Activated T-cell treated with anti-CD3 and anti-CD28 coated beads, Interleukin-2, amount 50 U/mL, for 4 hours (primary cell): Measurements from ENCODE around the gene ERC1. TPM values are rescaled to one million over a fixed set of nuclear protein-coding genes. Genes with fewer than 3 reads are reported as not detected.
"Not testable (repeated sequence)": the region's sequence is repeated elsewhere in the genome, so short reads cannot be mapped to it uniquely, and the experiment has no call there.

ENCODE experiments used
- ATAC-seq, 2 donors: fragments of 200-7000 bp; cut with Tn5 transposase; one replicate each; pipeline ENCODE4 v1.10.0; 2021
- DNase-seq: peaks from one replicate; pipeline ENCODE4 v3.0.0-alpha.2; 2020
- H3K27me3 Mint-ChIP-seq: one replicate; pipeline ENCODE4 v1.8.0; 2021; ENCODE audit warnings: low read depth, mixed read lengths
- H3K36me3 Mint-ChIP-seq: one replicate; pipeline ENCODE4 v1.8.0; 2022; ENCODE audit warnings: mixed read lengths; ENCODE audit not compliant: insufficient read depth
- H3K4me1 Mint-ChIP-seq: one replicate; pipeline ENCODE4 v1.8.0; 2021; ENCODE audit warnings: low read depth, mixed read lengths
- H3K4me3 Mint-ChIP-seq: one replicate; pipeline ENCODE4 v1.8.0; 2021; ENCODE audit warnings: mild to moderate bottlenecking, moderate library complexity, mixed read lengths
- H3K9me3 Mint-ChIP-seq: one replicate; pipeline ENCODE4 v1.8.0; 2021; ENCODE audit warnings: mixed read lengths
- total RNA-seq, 3 donors: library from RNA; stranded (reverse); gene quantifications; one replicate each; pipeline ENCODE4 v1.2.1, GENCODE V29; 2021

The ERC1 gene
- total RNA-seq, 3 donors from 2014 or later = 18.7 to 21.9 (median 20.6) TPM

DNA sequence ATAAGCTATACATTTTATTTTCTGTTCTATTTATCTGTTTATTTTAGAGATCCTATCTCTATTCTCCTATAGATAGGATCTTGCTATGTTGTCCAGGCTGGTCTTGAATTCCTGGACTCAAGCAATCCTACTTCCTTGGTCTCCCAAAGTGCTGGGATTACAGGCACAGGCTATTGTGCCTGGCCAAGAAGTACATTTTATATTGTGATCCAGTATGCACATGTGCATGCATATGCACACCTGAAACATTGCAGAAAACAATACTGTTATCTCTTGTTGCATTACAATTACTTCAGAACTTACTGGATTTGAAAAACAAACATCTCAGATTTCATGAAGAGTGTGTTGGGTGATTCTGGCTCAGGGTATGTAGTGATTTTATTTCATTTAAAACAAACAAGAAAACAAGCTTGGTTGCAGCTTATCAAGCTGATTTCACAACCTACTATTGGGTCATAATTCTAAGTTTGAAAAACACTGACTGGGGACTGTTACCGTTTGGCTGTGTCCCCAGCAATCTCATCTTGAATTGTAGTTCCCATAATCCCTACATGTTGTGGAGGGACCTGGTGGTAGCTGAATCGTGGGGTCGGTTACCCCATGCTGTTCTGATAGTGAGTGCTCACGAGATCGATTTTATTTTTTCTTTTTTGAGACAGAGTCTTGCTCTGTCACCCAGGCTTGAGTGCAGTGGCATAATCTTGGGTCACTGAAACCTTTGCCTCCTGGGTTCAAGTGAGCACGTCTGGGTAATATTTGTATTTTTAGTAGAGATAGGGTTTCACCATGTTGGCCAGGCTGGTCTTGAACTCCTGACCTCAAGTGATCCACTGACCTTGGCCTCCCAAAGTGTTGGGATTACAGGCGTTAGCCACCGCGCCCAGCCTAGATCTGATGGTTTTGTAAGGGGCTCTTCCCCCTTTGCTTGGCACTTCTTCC, 31.3 kb downstream of the ERC1 start:
- peaks cover 24% of the 10 kb centered on the region for H3K36me3 Mint-ChIP-seq
- ATAC-seq (no peak), DNase-seq (no peak)
- H3K4me1 Mint-ChIP-seq = peaks cover 5% of the 10 kb centered on the region
- H3K4me3 Mint-ChIP-seq = no peak overlapping the region
- no peaks in the 10 kb centered on the region for H3K27me3 Mint-ChIP-seq
- H3K9me3 Mint-ChIP-seq = no peaks in the 10 kb centered on the region

DNA sequence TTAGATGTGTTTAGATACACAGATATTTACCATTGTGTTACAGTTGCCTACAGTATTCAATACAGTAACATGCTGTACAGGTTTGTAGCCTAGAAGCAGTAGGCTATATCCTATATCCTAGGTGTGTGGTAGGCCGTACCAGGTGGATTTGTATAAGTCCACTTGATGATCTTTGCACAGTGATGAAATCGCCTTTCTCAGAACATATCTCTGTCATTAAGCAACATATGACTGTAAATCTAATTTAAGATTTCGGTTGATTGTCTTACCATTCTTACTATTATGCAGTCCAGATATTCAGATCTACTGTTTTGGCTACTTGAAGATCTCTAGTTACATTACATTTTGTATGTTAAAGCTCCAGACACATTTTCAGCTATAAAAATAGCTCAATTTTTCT, 39.8 kb downstream of the ERC1 start:
- DNase-seq (no peak), ATAC-seq (no peak)
- Mint-ChIP-seq H3K4me3 (no peak overlapping the region), H3K27me3 (no peaks in the 10 kb centered on the region), H3K9me3 (no peaks in the 10 kb centered on the region), H3K4me1 (peaks cover 3% of the 10 kb centered on the region), H3K36me3 (peaks cover 23% of the 10 kb centered on the region)

DNA sequence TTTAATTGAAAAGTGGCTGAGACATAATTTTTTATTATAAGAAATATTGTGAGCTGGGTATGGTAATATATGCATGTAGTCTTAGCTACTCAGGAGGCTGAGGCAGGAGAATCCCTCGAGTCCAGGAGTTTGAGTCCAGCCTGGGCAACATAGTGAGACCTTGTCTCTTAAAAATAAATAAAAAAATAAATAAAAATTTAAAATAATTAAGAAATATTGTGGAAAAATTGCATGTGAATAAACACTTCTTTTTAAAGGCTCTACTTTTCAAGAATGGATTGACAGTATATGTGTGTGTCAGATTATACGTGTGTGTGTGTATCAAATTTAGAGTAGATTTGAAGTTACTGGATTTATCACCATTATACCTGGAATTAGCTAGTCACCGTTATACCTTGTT, 43.2 kb downstream of the ERC1 start:
- H3K27me3 Mint-ChIP-seq = no peaks in the 10 kb centered on the region
- no peak for ATAC-seq
- H3K9me3 Mint-ChIP-seq = no peaks in the 10 kb centered on the region
- no peaks in the 10 kb centered on the region for H3K4me1 Mint-ChIP-seq
- H3K36me3 Mint-ChIP-seq = peaks cover 8% of the 10 kb centered on the region
- no peak for DNase-seq
- H3K4me3 Mint-ChIP-seq = no peak overlapping the region

DNA sequence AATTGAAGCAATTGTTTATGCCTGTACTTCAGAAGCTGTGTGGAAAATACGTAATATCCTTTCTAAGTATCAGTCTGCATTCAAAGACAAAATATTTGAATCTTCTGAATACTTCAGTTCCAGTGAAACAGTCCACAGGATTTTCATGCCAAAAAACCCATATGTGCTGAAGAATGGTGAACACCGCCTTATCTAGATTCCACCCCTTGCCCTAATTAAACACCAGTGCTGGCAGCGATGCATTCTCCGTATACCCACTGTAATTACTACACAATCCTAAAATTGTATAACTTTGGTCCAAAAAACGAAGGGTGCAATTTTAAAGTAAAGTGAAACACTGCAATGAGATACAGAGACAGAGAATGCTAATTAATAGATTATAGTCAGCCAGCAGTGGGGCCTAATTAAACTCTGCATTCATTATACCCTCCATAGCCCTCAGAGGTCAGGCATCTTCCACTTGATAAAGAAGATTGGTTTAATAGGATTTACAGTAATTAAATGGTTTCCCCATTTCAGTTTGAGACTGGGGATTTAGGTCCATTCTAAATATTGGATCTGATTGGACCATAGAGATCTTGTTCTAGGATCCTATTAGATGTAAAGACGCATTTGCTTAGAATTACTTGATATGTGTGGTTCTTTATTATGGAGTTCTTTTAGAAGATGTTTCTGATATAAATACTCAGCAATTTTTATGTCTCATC, 43.9 kb downstream of the ERC1 start:
- no peaks in the 10 kb centered on the region for H3K27me3 Mint-ChIP-seq
- DNase-seq (no peak), ATAC-seq (no peak)
- peaks cover 8% of the 10 kb centered on the region for H3K36me3 Mint-ChIP-seq
- H3K9me3 Mint-ChIP-seq = no peaks in the 10 kb centered on the region
- no peak overlapping the region for H3K4me3 Mint-ChIP-seq
- H3K4me1 Mint-ChIP-seq = no peaks in the 10 kb centered on the region

DNA sequence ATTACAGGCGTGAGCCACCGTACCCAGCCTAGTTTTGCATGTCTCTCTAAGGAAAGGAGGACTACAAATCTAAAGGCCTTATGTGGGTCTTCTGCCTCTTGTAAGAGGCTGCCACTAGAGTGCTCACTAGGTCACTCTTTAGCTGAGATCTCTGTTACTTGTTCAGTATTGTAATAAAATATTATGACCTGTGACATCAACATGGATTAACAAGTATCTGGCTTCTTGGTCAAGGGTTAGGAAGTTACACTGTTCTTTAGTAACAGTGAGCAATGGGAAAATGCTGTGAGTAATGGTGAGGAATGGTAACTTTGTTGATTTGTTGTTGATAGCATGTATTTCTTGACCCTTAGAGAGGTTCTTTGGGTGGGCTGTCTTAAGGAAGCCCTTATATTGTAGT, 50.5 kb downstream of the ERC1 start:
- Mint-ChIP-seq H3K27me3 (no peaks in the 10 kb centered on the region), H3K4me3 (no peak overlapping the region), H3K9me3 (no peaks in the 10 kb centered on the region), H3K4me1 (peaks cover 2% of the 10 kb centered on the region), H3K36me3 (peaks cover 14% of the 10 kb centered on the region)
- no peak for ATAC-seq
- no peak for DNase-seq

DNA sequence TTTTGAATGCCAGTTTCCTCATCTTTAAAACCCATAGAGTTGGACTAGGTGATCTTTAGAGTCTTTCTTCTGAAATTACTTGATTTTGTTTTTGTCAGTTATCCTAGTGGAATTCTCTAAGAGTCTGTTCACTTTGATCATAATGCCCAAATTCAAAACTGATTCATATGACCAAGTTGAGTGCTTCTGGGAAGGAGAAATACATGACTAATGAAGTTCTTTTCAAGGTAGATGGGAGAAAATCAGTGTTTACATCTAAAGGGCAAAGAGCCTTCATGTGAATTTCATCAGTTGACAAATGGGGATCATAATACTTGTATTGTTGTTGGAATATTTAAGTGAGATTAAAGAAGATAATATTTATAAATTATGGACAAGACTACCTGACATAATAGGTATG, 53.2 kb downstream of the ERC1 start:
- Mint-ChIP-seq H3K4me3 (no peak overlapping the region), H3K36me3 (peaks cover 18% of the 10 kb centered on the region), H3K4me1 (peaks cover 12% of the 10 kb centered on the region), H3K27me3 (no peaks in the 10 kb centered on the region), H3K9me3 (no peaks in the 10 kb centered on the region)
- ATAC-seq (no peak), DNase-seq (no peak)

DNA sequence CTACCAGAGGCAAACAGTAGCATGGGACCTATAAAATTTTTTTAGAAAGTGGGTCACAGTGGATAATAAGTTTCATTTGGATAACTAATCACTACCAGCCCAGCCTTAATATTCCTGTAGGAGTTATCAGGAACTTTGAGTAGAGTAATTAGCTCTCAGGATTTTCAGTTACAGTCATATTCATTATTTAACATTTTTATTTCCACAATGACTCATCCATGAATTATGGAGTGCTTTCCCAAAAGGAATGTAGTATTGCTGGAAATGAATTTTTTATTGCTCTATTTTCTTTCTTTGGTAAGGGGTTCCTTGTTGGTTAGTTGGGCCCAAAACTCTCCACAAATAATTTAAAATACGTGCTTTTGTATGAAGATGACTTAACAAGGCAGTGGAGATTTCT, 53.7 kb downstream of the ERC1 start:
- DNase-seq = no peak
- Mint-ChIP-seq H3K27me3 (no peaks in the 10 kb centered on the region), H3K4me1 (peaks cover 12% of the 10 kb centered on the region), H3K36me3 (peaks cover 18% of the 10 kb centered on the region), H3K9me3 (no peaks in the 10 kb centered on the region), H3K4me3 (no peak overlapping the region)
- no peak for ATAC-seq

DNA sequence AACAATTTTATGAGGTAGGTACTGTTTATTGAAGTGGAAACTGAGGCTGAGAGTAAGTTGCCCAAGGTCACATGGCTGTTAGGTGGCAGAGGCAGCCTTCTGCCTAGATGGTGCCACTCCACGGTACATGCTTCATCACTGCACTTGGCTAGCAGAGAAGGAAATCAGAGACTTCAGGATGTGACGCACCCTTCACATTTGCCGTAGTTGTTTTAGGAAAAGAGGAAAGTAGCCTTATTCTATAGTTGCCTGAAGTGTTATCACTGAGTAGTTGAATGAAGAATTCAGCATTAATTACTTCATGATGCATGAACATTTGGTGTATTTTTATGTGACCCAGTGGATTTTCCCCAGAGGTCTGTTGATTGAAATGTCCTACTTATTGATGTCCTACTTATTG, 55.7 kb downstream of the ERC1 start:
- Mint-ChIP-seq H3K4me3 (no peak overlapping the region), H3K9me3 (no peaks in the 10 kb centered on the region), H3K36me3 (peaks cover 13% of the 10 kb centered on the region), H3K4me1 (peaks cover 12% of the 10 kb centered on the region), H3K27me3 (no peaks in the 10 kb centered on the region)
- DNase-seq (no peak), ATAC-seq (no peak)

DNA sequence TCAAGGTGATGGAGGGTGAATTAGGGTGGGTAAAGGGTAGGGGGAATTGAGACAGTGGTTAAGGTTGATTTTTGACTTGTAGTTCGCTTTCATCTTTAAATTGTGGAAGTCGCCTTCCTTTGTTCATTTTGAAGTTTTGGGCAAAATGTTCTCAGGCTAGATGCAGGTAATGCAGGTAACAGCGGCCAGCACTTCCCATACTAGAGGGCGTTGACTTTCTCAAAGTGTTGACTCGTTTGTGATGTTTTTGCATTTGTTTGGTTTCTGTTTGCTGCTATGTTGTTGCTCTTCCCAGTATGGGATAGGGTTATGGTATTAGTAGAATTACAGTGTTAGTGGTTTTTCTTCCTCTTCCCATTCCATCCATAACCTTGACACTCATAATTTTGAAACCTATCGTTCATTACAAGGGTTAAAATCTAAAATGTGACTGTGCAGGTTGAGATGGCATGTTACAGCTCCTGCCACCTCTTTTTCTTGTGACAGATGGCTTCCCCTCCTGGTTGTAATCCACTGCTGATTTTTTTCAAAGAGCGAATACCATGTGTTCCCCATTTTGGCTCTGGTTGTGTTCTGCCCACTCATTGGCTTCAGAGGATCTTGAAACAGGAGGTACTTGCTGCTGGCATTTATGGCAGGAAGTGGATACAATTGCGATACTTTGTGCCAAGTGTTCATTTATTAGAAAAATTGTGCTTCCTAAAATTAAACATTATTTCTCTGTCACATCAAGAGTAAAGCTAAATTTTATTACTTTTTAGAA, 57.1 kb downstream of the ERC1 start:
- H3K4me1 Mint-ChIP-seq = peaks cover 12% of the 10 kb centered on the region
- ATAC-seq (no peak), DNase-seq (no peak)
- H3K27me3 Mint-ChIP-seq = no peaks in the 10 kb centered on the region
- H3K36me3 Mint-ChIP-seq = peaks cover 11% of the 10 kb centered on the region
- no peak overlapping the region for H3K4me3 Mint-ChIP-seq
- no peaks in the 10 kb centered on the region for H3K9me3 Mint-ChIP-seq

DNA sequence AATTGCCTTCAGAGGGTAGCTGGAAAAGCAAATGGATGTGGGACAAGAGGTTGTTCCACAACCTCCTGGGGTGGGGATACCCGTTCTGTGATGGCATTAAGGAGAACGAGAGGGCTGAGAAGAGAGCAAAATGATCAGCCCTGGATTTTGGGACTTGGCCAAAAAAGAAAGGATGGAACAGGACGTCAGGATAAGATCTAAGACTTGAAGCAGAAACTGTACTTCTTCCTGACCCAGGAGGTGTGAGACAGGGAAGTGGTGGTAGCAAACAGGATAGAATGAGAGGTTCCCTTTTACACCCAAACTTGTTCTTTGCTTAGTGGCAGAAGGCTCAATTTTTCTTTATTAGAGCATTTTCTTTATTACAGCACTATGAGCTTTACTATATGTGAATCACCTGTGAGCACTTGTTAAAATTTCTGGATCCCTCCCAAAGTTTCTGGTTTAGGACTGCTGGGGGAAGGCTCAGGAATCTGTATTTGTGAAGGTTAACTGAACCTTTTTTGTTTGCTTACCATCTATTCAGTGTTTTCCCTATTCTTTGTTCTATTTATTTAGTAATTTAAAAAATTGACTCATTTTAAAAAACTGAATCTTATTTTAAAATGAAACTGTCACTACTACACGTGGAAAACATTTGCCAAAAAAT, 59.2 kb downstream of the ERC1 start:
- no peak for DNase-seq
- Mint-ChIP-seq H3K27me3 (no peaks in the 10 kb centered on the region), H3K36me3 (peaks cover 5% of the 10 kb centered on the region), H3K4me1 (peaks cover 11% of the 10 kb centered on the region), H3K9me3 (no peaks in the 10 kb centered on the region), H3K4me3 (no peak overlapping the region)
- ATAC-seq = no peak

DNA sequence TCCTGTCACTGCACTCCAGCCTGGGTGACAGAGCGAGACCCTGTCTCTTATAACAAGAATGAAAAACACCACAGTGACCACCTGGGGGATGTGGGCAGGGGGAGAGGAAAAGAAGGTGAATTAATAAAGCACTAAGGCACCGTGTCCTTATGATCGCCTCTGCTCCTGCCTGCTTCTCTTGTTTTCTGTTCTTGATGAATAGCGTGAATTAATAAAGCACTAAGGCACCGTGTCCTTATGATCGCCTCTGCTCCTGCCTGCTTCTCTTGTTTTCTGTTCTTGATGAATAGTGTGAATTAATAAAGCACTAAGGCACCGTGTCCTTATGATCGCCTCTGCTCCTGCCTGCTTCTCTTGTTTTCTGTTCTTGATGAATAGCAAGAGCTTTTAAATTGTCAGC, 60.6 kb downstream of the ERC1 start:
- DNase-seq, H3K9me3 Mint-ChIP-seq, H3K36me3 Mint-ChIP-seq, H3K27me3 Mint-ChIP-seq, H3K4me1 Mint-ChIP-seq, H3K4me3 Mint-ChIP-seq, ATAC-seq: not testable (repeated sequence)

DNA sequence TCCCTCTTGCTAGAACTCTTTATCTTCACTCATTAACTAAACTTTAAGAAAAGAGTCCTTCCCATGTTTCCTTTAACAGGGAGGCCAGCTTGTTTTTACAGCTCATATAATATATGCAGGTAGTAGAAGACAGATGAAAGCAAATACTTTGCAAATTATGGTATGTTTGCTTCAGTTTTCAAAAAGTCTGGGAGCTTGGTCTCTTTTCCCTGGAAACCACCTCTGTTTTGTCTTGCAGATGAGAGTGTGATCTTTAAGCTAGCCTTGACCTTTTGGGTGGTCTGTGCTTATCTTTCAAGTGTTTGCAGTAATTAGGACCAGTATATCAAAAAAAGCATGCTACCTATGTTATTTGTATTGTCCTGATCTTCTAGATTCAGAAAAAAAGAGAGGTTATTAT, 62.7 kb downstream of the ERC1 start:
- Mint-ChIP-seq H3K36me3 (peaks cover 11% of the 10 kb centered on the region), H3K4me1 (peaks cover 2% of the 10 kb centered on the region), H3K9me3 (peaks cover 9% of the 10 kb centered on the region), H3K27me3 (no peaks in the 10 kb centered on the region), H3K4me3 (no peak overlapping the region)
- ATAC-seq (no peak), DNase-seq (no peak)

DNA sequence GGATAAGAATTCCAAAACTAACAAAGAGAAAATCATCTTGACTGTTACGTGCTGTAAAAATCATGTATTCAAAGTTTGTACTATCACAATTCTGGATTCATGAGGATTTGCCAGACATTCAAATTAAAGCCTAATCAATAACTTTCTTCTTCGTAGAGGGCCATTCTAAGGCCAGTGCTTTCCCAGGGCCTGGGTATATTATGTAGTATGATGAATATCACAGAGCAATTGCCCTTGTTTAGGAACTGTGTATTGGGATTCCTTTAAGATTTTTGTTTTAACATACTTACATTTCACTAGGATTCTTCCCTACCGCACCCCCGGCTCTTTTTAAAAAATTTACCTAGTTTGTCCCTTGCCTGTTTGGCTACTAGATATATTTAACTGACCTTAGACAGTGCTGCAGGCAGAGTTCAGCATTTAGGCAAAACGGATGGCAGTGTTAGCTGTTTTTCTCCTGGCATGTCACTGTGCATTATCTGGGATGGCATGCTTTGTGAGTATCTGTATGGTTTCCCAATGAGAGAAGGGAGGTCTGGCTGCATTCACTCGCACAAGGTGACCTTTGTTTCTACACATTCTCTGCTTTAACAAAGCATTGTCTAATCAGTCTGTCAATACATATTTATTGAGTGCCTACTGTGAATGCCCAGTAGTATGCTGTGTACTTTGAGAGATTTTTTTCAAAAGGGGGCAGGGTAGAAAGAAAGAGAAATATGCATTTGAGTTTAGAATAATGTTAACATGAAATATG, 63.3 kb downstream of the ERC1 start:
- peaks cover 2% of the 10 kb centered on the region for H3K4me1 Mint-ChIP-seq
- no peaks in the 10 kb centered on the region for H3K27me3 Mint-ChIP-seq
- H3K4me3 Mint-ChIP-seq = no peak overlapping the region
- no peak for DNase-seq
- no peak for ATAC-seq
- H3K9me3 Mint-ChIP-seq = peaks cover 15% of the 10 kb centered on the region
- H3K36me3 Mint-ChIP-seq = peaks cover 16% of the 10 kb centered on the region
